ENCODE results near the gene TNFRSF4. TPM values are rescaled to one million over a fixed set of nuclear protein-coding genes. Genes with fewer than 3 reads are reported as not detected.

TNFRSF4 gene
- total and polyA plus RNA-seq, 2 of the 8 experiments (the other 6 are each of a cell fraction or from before 2014, with no cell fraction given) = 0.06 TPM; not detected in 1

DNA sequence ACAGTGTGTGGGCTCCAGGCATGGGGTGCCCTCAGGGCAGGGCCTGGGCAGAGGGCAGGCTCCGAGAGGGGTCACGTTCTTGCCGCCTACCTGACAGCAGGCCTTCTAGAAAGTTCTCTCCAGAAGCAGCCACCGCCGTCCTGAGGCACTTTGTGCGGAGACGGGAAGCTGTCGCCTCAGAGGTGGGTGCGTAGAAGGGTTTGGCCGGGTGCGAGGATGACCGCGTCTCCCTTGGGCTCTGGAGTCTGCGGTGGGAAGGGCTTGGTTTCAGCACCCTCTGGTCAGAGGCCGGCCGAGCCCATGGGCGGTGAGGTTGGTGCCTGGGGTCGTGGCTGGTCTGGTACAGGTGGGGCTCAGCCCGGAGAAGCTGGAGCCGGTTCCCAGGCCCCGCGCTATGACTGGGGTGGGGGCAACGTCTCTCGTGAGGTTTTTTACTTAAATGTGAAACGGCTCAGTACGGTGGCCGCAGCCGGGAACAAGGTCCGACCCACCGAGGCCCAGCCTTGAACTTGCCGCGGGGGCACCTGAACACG lies 50.3 kb downstream of the TNFRSF4 start (continued):
- TF ChIP-seq, protein P1, sequence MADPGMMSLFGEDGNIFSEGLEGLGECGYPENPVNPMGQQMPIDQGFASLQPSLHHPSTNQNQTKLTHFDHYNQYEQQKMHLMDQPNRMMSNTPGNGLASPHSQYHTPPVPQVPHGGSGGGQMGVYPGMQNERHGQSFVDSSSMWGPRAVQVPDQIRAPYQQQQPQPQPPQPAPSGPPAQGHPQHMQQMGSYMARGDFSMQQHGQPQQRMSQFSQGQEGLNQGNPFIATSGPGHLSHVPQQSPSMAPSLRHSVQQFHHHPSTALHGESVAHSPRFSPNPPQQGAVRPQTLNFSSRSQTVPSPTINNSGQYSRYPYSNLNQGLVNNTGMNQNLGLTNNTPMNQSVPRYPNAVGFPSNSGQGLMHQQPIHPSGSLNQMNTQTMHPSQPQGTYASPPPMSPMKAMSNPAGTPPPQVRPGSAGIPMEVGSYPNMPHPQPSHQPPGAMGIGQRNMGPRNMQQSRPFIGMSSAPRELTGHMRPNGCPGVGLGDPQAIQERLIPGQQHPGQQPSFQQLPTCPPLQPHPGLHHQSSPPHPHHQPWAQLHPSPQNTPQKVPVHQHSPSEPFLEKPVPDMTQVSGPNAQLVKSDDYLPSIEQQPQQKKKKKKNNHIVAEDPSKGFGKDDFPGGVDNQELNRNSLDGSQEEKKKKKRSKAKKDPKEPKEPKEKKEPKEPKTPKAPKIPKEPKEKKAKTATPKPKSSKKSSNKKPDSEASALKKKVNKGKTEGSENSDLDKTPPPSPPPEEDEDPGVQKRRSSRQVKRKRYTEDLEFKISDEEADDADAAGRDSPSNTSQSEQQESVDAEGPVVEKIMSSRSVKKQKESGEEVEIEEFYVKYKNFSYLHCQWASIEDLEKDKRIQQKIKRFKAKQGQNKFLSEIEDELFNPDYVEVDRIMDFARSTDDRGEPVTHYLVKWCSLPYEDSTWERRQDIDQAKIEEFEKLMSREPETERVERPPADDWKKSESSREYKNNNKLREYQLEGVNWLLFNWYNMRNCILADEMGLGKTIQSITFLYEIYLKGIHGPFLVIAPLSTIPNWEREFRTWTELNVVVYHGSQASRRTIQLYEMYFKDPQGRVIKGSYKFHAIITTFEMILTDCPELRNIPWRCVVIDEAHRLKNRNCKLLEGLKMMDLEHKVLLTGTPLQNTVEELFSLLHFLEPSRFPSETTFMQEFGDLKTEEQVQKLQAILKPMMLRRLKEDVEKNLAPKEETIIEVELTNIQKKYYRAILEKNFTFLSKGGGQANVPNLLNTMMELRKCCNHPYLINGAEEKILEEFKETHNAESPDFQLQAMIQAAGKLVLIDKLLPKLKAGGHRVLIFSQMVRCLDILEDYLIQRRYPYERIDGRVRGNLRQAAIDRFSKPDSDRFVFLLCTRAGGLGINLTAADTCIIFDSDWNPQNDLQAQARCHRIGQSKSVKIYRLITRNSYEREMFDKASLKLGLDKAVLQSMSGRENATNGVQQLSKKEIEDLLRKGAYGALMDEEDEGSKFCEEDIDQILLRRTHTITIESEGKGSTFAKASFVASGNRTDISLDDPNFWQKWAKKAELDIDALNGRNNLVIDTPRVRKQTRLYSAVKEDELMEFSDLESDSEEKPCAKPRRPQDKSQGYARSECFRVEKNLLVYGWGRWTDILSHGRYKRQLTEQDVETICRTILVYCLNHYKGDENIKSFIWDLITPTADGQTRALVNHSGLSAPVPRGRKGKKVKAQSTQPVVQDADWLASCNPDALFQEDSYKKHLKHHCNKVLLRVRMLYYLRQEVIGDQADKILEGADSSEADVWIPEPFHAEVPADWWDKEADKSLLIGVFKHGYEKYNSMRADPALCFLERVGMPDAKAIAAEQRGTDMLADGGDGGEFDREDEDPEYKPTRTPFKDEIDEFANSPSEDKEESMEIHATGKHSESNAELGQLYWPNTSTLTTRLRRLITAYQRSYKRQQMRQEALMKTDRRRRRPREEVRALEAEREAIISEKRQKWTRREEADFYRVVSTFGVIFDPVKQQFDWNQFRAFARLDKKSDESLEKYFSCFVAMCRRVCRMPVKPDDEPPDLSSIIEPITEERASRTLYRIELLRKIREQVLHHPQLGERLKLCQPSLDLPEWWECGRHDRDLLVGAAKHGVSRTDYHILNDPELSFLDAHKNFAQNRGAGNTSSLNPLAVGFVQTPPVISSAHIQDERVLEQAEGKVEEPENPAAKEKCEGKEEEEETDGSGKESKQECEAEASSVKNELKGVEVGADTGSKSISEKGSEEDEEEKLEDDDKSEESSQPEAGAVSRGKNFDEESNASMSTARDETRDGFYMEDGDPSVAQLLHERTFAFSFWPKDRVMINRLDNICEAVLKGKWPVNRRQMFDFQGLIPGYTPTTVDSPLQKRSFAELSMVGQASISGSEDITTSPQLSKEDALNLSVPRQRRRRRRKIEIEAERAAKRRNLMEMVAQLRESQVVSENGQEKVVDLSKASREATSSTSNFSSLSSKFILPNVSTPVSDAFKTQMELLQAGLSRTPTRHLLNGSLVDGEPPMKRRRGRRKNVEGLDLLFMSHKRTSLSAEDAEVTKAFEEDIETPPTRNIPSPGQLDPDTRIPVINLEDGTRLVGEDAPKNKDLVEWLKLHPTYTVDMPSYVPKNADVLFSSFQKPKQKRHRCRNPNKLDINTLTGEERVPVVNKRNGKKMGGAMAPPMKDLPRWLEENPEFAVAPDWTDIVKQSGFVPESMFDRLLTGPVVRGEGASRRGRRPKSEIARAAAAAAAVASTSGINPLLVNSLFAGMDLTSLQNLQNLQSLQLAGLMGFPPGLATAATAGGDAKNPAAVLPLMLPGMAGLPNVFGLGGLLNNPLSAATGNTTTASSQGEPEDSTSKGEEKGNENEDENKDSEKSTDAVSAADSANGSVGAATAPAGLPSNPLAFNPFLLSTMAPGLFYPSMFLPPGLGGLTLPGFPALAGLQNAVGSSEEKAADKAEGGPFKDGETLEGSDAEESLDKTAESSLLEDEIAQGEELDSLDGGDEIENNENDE (IDR thresholded peaks at IDR 0.05; ENCODE audit: insufficient replicate concordance, low read length) = no peak
- TF ChIP-seq POLR2AphosphoS5 (IDR thresholded peaks at IDR 0.05; ENCODE audit: low read depth, low read length) = no peak
- TF ChIP-seq EGR1 (IDR thresholded peaks at IDR 0.05; ENCODE audit: borderline replicate concordance, low read depth, low read length) = no peak
- TF ChIP-seq BRCA1 (IDR thresholded peaks at IDR 0.05; ENCODE audit: low read depth, low read length) = no peak
- TF ChIP-seq YY1 (IDR thresholded peaks at IDR 0.05; ENCODE audit: low read depth, low read length) = no peak
- no peak for TF ChIP-seq RFX5 (IDR thresholded peaks at IDR 0.05; ENCODE audit: borderline replicate concordance, low read depth, low read length)
- TF ChIP-seq SIX5 (IDR thresholded peaks at IDR 0.05; ENCODE audit: low read depth, low read length) = no peak
- no peak for TF ChIP-seq SIN3A (conservative IDR thresholded peaks at IDR 0.05 in 1 of 2, IDR thresholded peaks at IDR 0.05 in 1 of 2; ENCODE audit: low read depth in 1 of 2, low read length in 2 of 2)
- TF ChIP-seq NANOG (IDR thresholded peaks at IDR 0.05; ENCODE audit: insufficient read depth, low read depth, low read length, poor library complexity, severe bottlenecking) = no peak
- no peak for TF ChIP-seq CTBP2 (IDR thresholded peaks at IDR 0.05; ENCODE audit: borderline replicate concordance, insufficient read depth, insufficient read length, low read length)
- no peak for TF ChIP-seq KDM5A (IDR thresholded peaks at IDR 0.05; ENCODE audit: low read length)
